Tibial nerve (tissue), 4 donors: Measurements from ENCODE around the gene ADAMTS3.

Experiments
- EP300 ChIP-seq, 2 donors: sonication (generic); formaldehyde crosslinking; IDR thresholded peaks; one replicate each; pipeline ENCODE4 v1.6.1; 2017; ENCODE audit warnings: antibody characterized with exemption in 2 of 2, mild to moderate bottlenecking in 1 of 2
- POLR2A ChIP-seq, 2 donors: fragments of 450-650 bp; IDR thresholded peaks; one replicate each; pipeline ENCODE4 v1.6.1; 2017; ENCODE audit warnings: antibody characterized with exemption in 2 of 2, mild to moderate bottlenecking in 2 of 2, moderate library complexity in 2 of 2
- TF ChIP-seq, protein P1 (sequence below), 5 experiments: fragments of 200-600 bp in 3 of 5; fragments of 450-650 bp in 2 of 5; sonication (generic) in 3 of 5; IDR thresholded peaks; one replicate each; pipeline ENCODE4 v1.5.1; 2016 to 2019; ENCODE audit warnings: antibody characterized with exemption in 5 of 5, mild to moderate bottlenecking in 3 of 5, moderate library complexity in 2 of 5

- TF ChIP-seq EP300 (IDR thresholded peaks at IDR 0.05) (no peak), POLR2A (IDR thresholded peaks at IDR 0.05) (no peak)
- TF ChIP-seq, protein P1, sequence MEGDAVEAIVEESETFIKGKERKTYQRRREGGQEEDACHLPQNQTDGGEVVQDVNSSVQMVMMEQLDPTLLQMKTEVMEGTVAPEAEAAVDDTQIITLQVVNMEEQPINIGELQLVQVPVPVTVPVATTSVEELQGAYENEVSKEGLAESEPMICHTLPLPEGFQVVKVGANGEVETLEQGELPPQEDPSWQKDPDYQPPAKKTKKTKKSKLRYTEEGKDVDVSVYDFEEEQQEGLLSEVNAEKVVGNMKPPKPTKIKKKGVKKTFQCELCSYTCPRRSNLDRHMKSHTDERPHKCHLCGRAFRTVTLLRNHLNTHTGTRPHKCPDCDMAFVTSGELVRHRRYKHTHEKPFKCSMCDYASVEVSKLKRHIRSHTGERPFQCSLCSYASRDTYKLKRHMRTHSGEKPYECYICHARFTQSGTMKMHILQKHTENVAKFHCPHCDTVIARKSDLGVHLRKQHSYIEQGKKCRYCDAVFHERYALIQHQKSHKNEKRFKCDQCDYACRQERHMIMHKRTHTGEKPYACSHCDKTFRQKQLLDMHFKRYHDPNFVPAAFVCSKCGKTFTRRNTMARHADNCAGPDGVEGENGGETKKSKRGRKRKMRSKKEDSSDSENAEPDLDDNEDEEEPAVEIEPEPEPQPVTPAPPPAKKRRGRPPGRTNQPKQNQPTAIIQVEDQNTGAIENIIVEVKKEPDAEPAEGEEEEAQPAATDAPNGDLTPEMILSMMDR (IDR thresholded peaks at IDR 0.05), result no peak
Measured at GRCh38 chr4:72376901-72377300, 192.1 kb downstream of the ADAMTS3 start.
